ENCODE measurements around the gene MN1.

The MN1 gene

GRCh38 chr22:27765706-27766291, 35.8 kb downstream of the MN1 start:
- DNase-seq (ENCODE audit: low read depth, low spot score), result no peak

- DNase-seq (ENCODE audit: low read depth, low spot score), result no peak
Observed at GRCh38 chr22:27764722-27765236, 36.8 kb downstream of the MN1 start.

- DNase-seq (ENCODE audit: low read depth, low spot score), result no peak
Observed at GRCh38 chr22:27761665-27762064, 39.9 kb downstream of the MN1 start.

- no peak for DNase-seq (ENCODE audit: low read depth, low spot score)
Observed at GRCh38 chr22:27761000-27761399, 40.6 kb downstream of the MN1 start.

GRCh38 chr22:27760474-27760873, 41.1 kb downstream of the MN1 start:
- DNase-seq (ENCODE audit: low read depth, low spot score), result no peak

- no peak for DNase-seq (ENCODE audit: low read depth, low spot score)
Observed at GRCh38 chr22:27757928-27758525, 43.5 kb downstream of the MN1 start.

GRCh38 chr22:27756212-27756660, 45.3 kb downstream of the MN1 start:
- DNase-seq (ENCODE audit: low read depth, low spot score), result no peak

GRCh38 chr22:27755521-27756211, 45.9 kb downstream of the MN1 start:
- DNase-seq (ENCODE audit: low read depth, low spot score), result no peak

- no peak for DNase-seq (ENCODE audit: low read depth, low spot score)
Observed at GRCh38 chr22:27754888-27755480, 46.6 kb downstream of the MN1 start.

GRCh38 chr22:27754247-27754887, 47.2 kb downstream of the MN1 start:
- peak; percentile 58 for DNase-seq (ENCODE audit: low read depth, low spot score)

GRCh38 chr22:27752771-27753170, 48.8 kb downstream of the MN1 start:
- DNase-seq (ENCODE audit: low read depth, low spot score), result peak; percentile 60

GRCh38 chr22:27752141-27752540, 49.4 kb downstream of the MN1 start:
- DNase-seq (ENCODE audit: low read depth, low spot score), result no peak

- DNase-seq (ENCODE audit: low read depth, low spot score), result no peak
Observed at GRCh38 chr22:27751277-27752070, 50.1 kb downstream of the MN1 start.

- DNase-seq (ENCODE audit: low read depth, low spot score), result no peak
Observed at GRCh38 chr22:27750584-27751265, 50.8 kb downstream of the MN1 start.

- peak; percentile 85 for DNase-seq (ENCODE audit: low read depth, low spot score)
Observed at GRCh38 chr22:27749597-27750225, 51.8 kb downstream of the MN1 start.

- peak; percentile 85 for DNase-seq (ENCODE audit: low read depth, low spot score)
Observed at GRCh38 chr22:27748751-27749191, 52.8 kb downstream of the MN1 start.

GRCh38 chr22:27748349-27748748, 53.2 kb downstream of the MN1 start:
- DNase-seq (ENCODE audit: low read depth, low spot score), result no peak

- no peak for DNase-seq (ENCODE audit: low read depth, low spot score)
Observed at GRCh38 chr22:27747396-27748221, 53.9 kb downstream of the MN1 start.

GRCh38 chr22:27746918-27747317, 54.6 kb downstream of the MN1 start:
- no peak for DNase-seq (ENCODE audit: low read depth, low spot score)

All from astrocyte of the hippocampus (primary cell).